ENCODE measurements around the gene ANGPTL8. TPM values are rescaled to one million over a fixed set of nuclear protein-coding genes. Genes with fewer than 3 reads are reported as not detected.

ANGPTL8 gene
- total and polyA plus RNA-seq, 12 donors: 0.33 to 10.0 (median 0.91) TPM; not detected in 4

- peak in 3 of 7 donors; percentile 32 to 65 (median 36) for DNase-seq
- H3K4me3 ChIP-seq: no peak overlapping the region
- WGBS, 4 donors: 71 to 83% (median 74%) methylated on average over 17 to 19 of the region's 19 CpGs
- intact Hi-C loops (cut with DNase I): no loop called here
- H3K27ac ChIP-seq: peak overlapping the region in 1 of 5 donors; percentile 67
- no peaks in the 10 kb centered on the region for H3K36me3 ChIP-seq (replicated peaks in 1 of 2)
- TF ChIP-seq, protein P1, sequence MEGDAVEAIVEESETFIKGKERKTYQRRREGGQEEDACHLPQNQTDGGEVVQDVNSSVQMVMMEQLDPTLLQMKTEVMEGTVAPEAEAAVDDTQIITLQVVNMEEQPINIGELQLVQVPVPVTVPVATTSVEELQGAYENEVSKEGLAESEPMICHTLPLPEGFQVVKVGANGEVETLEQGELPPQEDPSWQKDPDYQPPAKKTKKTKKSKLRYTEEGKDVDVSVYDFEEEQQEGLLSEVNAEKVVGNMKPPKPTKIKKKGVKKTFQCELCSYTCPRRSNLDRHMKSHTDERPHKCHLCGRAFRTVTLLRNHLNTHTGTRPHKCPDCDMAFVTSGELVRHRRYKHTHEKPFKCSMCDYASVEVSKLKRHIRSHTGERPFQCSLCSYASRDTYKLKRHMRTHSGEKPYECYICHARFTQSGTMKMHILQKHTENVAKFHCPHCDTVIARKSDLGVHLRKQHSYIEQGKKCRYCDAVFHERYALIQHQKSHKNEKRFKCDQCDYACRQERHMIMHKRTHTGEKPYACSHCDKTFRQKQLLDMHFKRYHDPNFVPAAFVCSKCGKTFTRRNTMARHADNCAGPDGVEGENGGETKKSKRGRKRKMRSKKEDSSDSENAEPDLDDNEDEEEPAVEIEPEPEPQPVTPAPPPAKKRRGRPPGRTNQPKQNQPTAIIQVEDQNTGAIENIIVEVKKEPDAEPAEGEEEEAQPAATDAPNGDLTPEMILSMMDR (IDR thresholded peaks at IDR 0.05): no peak
- no peak for TF ChIP-seq POLR2A (IDR thresholded peaks at IDR 0.05)
- H3K4me1 ChIP-seq (replicated peaks in 1 of 2): peaks cover 4 to 10% of the 10 kb centered on the region in 2 donors
- no peaks in the 10 kb centered on the region for H3K27me3 ChIP-seq
- no peaks in the 10 kb centered on the region for H3K9me3 ChIP-seq (replicated peaks in 1 of 3)
These were observed 25.2 kb downstream of the ANGPTL8 start for GRCh38 chr19:11264452-11265176.

DNA sequence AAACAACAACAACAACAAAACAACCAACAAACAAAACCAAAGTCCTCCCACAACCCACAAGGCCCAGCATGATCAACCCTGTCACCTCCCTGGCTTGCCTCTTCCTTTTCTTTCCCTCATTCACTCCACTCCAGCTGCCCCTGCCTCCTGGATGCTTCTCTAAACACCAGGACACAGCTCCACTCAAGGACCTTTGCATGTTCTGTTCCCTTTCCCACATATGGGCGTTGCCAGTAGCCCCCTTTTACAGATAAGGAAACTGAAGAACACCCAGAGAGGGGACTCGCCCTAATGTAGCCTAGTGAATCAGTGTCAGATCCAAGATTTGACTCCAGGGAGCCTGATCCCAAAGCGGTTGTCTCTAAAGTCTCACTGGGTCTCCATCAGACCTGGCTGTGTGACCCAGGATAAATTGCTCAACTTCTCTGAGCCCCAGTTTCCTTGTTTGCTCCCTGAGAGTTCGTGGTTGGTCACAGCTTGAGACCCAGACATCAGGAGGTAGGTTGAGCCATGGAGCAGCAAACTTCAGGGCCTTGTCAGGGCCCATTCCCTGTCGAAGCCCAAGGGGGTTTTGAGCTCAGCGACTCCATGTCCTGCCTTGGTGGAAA, 25.9 kb downstream of the ANGPTL8 start:
- no peaks in the 10 kb centered on the region for H3K9me3 ChIP-seq (replicated peaks in 1 of 3)
- TF ChIP-seq POLR2A (IDR thresholded peaks at IDR 0.05): no peak
- TF ChIP-seq, protein P1 (IDR thresholded peaks at IDR 0.05): no peak
- peaks cover 4 to 10% of the 10 kb centered on the region in 2 donors for H3K4me1 ChIP-seq (replicated peaks in 1 of 2)
- H3K27me3 ChIP-seq: no peaks in the 10 kb centered on the region
- no peak for DNase-seq
- H3K4me3 ChIP-seq: no peak overlapping the region
- no peaks in the 10 kb centered on the region for H3K36me3 ChIP-seq (replicated peaks in 1 of 2)
- peak overlapping the region in 1 of 5 donors; percentile 67 for H3K27ac ChIP-seq
- intact Hi-C loops (cut with DNase I): no loop called here
- WGBS, 4 donors: 84 to 94% (median 90%) methylated on average over 4 to 6 of the region's 6 CpGs

DNA sequence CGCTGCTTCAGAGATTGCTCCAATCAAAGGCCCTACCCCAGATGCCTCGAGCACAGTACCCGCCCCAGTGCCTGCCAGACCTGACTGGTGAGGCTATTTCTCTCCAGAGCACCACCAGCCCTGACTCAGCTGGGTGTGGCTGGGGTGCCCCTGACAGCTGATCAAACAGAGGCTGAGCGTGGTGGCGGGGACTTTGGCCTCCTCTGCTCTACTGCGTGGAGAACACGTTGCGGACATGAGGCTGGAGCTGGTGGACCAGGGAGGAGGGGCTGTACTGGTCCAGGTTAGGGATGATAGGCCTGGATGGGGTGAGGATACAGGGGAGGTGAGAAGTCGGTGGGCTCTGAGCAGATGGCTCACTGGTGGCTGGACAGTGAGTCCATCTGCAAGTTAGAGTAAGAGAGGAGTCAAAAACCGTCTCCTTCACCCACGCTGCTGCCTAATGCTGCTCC, 26.4 kb downstream of the ANGPTL8 start:
- Histone ChIP-seq H3K27me3 (no peaks in the 10 kb centered on the region), H3K27ac (no peak overlapping the region), H3K4me1 (replicated peaks in 1 of 2) (peaks cover 4 to 10% of the 10 kb centered on the region in 2 donors), H3K9me3 (replicated peaks in 1 of 3) (no peaks in the 10 kb centered on the region), H3K36me3 (replicated peaks in 1 of 2) (no peaks in the 10 kb centered on the region), H3K4me3 (no peak overlapping the region)
- intact Hi-C loops (cut with DNase I): no loop called here
- TF ChIP-seq, protein P1 (IDR thresholded peaks at IDR 0.05): no peak
- TF ChIP-seq POLR2A (IDR thresholded peaks at IDR 0.05): no peak
- 73 to 76% (median 75%) methylated on average over 8 to 11 of the region's 11 CpGs for WGBS, 4 donors
- no peak for DNase-seq

DNA sequence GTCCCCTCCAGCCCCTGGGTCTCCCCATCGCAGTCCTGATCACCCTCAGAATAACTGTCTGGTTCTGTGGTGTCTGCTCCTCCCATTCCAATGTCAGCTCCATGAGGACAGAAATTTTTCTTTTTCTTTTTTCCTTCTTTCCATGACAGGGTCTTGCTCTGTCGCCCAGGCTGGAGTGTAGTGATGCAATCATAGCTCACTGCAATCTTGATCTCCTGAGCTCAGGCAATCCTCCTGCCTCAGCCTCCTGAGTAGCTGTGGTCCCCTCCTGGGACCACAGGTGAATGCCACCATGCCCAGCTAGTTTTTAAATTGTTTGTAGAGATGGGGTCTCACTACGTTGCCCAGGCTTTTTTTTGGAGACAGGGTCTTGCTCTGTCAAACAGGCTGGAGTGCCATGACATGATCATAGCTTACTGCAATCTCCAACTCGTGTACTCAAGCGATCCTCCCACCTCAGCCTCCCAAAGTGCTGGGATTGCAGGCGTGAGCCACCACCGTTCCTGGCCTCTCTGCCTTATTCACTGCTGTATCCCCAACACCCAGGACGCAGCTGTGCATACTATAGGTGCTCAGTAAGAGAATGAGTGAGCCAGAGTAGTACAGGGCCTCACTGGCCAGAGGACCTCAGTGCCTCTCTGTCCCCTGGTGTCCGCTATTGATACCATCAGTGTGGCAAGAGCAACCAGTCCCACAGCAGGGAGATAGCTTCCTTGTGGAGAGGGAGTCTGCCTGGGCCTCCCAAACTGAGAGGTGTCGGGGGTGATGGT, 28.1 kb downstream of the ANGPTL8 start:
- H3K27me3 ChIP-seq: no peaks in the 10 kb centered on the region
- no peaks in the 10 kb centered on the region for H3K9me3 ChIP-seq (replicated peaks in 1 of 3)
- intact Hi-C loops (cut with DNase I): no loop called here
- peaks cover 3 to 6% of the 10 kb centered on the region in 2 donors for H3K4me1 ChIP-seq (replicated peaks in 1 of 2)
- WGBS, 4 donors: 87 to 91% (median 88%) methylated on average over 5 to 10 of the region's 10 CpGs
- TF ChIP-seq, protein P1 (IDR thresholded peaks at IDR 0.05): no peak
- no peak for TF ChIP-seq POLR2A (IDR thresholded peaks at IDR 0.05)
- peak overlapping the region in 1 of 5 donors; percentile 20 for H3K27ac ChIP-seq
- DNase-seq: no peak
- H3K4me3 ChIP-seq: no peak overlapping the region
- H3K36me3 ChIP-seq (replicated peaks in 1 of 2): no peaks in the 10 kb centered on the region

Measured in adrenal gland (tissue), 12 donors.